H1 (cell line): Measurements from ENCODE around the gene POU3F1. TPM values are rescaled to one million over a fixed set of nuclear protein-coding genes. Genes with fewer than 3 reads are reported as not detected.

Experiments
- ATF3 ChIP-seq: IDR thresholded peaks from 2 replicates; pipeline ENCODE4 v1.6.1; 2011; ENCODE audit warnings: low read depth, mild to moderate bottlenecking, low read length; ENCODE audit not compliant: insufficient read depth
- BCL11A ChIP-seq, 2 experiments: IDR thresholded peaks; one replicate each; pipeline ENCODE4 v1.6.1; 2011; ENCODE audit warnings: low read depth in 2 of 2, low read length in 2 of 2, mild to moderate bottlenecking in 2 of 2
- CREB1 ChIP-seq: IDR thresholded peaks from 2 replicates; pipeline ENCODE4 v1.6.1; 2012; ENCODE audit warnings: inconsistent platforms
- CTCF ChIP-seq, 3 experiments: IDR thresholded peaks; 1 replicate in 2 of 3; 2 replicates in 1 of 3; pipeline versions ENCODE4 v1.5.1 to v1.6.1; 2011; ENCODE audit warnings: low read length in 3 of 3, mild to moderate bottlenecking in 3 of 3, inconsistent platforms in 2 of 3, low read depth in 1 of 3, moderate library complexity in 1 of 3; ENCODE audit not compliant: insufficient read depth in 1 of 3; ENCODE audit errors: control extremely low read depth in 1 of 3
- E2F6 ChIP-seq: IDR thresholded peaks from 2 replicates; pipeline ENCODE4 v1.6.1; 2012; ENCODE audit warnings: inconsistent platforms
- FOSL1 ChIP-seq: IDR thresholded peaks from 2 replicates; pipeline ENCODE4 v1.6.1; 2011; ENCODE audit warnings: mild to moderate bottlenecking, low read depth, low read length, moderate library complexity; ENCODE audit not compliant: insufficient read depth
- HDAC2 ChIP-seq, 2 experiments: fragments of 300-600 bp in 1 of 2; sonication (generic) in 1 of 2; IDR thresholded peaks; 2 replicates each; pipeline ENCODE4 v1.6.1; 2011 to 2012; ENCODE audit warnings: low read depth in 2 of 2, low read length in 2 of 2, mild to moderate bottlenecking in 2 of 2, moderate library complexity in 2 of 2, borderline replicate concordance in 1 of 2, inconsistent platforms in 1 of 2
- SUZ12 ChIP-seq: fragments of 200-600 bp; sonication (generic); IDR thresholded peaks from 2 replicates; pipeline ENCODE4 v1.6.1; 2012; ENCODE audit warnings: mild to moderate bottlenecking, inconsistent platforms, low read length, moderate library complexity, mixed read lengths
- ZNF274 ChIP-seq: IDR thresholded peaks from 2 replicates; pipeline ENCODE4 v1.7.0; 2012; ENCODE audit warnings: low read length, borderline replicate concordance; ENCODE audit errors: extremely low read depth
- polyA plus RNA-seq, 7 experiments: library from polyadenylated mRNA; depleted of rRNA in 3 of 7; stranded (reverse) in 5 of 7; unstranded in 2 of 7; fragments of >200 nt in 5 of 7; fragments of 200-250 nt in 2 of 7; gene quantifications; 1 replicate in 5 of 7; 2 replicates in 1 of 7; 4 replicates in 1 of 7; pipeline versions ENCODE4 v1.2.1 to v1.2.3, GENCODE V29; 2011 to 2013; ENCODE audit warnings: missing spikeins in 2 of 7, mixed read lengths in 2 of 7
- total RNA-seq: library from RNA; stranded (reverse); fragmentation: NEBNext Ultra II Directional; extraction: Animal tissue kit (Norgen Biotek cat#: 25700); gene quantifications from 2 replicates; pipeline ENCODE4 v1.2.1, GENCODE V29; 2021

POU3F1 gene
- total and polyA plus RNA-seq, 2 of the 8 experiments (the other 6 are each of a cell fraction or from before 2014, with no cell fraction given), result 4.2 to 10.8 TPM

GRCh38 chr1:38071312-38072256, 25.0 kb upstream of the POU3F1 start (continued):
- TF ChIP-seq SUZ12 (no peak), FOSL1 (no peak), CTCF (IDR thresholded peaks at IDR 0.05; ENCODE audit: control extremely low read depth in 1 of 3, insufficient read depth in 1 of 3, low read depth in 1 of 3, low read length in 3 of 3) (peak in 2 of 3 experiments; percentile 74; a peak in 3 of 4 replicates), ZNF274 (no peak), HDAC2 (IDR thresholded peaks at IDR 0.05; ENCODE audit: borderline replicate concordance in 1 of 2, low read depth in 2 of 2, low read length in 2 of 2) (no peak), BCL11A (IDR thresholded peaks at IDR 0.05; ENCODE audit: low read depth in 2 of 2, low read length in 2 of 2) (no peak), CREB1 (no peak), ATF3 (no peak), E2F6 (no peak)
